Measurements from ENCODE around the gene KIF12.

The KIF12 gene

DNA sequence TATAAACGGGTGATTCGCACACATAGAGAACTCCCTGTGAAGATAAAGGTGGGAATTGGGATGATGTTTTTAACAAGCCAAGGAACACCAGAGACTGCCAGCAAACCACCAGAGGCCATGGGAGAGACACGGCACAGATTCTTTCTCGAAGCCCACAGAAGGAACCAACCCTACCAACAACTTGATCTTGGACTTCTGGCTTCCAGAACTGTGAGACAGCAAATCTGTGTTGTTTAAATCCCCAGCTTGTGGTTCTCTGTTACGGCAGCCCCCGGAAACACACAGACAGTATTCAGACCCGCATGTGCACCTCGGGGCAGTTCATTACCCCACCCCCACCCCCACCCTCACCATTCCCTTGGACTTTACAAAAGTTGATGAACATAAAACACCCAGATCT, 33.8 kb downstream of the KIF12 start:
- DNase-seq (ENCODE audit: low spot score) = no peak

DNA sequence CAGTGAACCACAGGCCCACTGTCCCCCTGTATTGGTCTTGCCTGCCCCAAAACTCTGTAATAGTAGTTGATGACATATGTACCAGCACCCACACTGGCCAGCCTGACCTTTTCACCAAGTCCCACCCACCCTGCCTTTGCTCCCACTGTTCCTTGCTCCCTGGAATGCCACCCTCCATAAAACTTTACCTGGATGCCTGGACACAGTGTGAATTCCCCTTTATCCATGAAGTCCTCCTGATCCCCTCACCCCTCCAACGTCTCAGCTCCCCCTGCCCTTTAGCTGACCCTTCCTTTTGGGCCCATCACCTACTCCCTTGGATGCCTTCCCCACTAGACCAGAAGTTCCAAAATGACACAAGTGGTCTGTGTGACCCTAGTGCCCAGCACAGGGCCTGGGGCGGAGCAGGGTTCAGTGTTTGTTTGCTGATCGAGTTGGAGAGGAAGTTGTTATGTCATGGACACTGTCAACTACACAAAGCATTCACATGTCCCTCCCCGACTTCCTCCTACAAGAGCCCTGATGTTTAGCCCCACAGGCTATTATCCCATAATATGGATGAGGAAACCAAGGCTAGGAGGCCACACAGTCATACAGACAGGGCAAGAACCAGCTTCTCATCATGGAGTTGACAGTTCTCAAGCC, 37.1 kb downstream of the KIF12 start:
- no peak for DNase-seq (ENCODE audit: low spot score)

DNA sequence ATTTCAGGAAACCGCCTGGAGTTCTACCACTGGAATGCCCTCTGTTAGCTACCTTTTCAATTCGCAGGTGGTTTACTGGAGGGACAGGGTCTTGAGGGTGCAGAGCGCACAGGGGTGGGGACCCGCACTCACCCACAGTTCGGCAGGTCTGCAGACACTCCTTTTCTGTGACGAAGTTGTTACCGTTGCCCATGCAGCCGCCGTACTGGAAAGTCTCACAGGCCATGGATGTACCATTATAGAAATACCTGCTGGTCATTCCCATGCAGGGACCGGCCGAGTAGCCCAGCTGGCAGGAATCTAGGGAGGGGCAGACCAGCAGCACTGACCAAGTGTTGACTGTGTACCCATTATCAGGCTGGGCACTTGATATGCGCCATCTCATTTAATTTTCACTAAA, 37.8 kb downstream of the KIF12 start:
- no peak for DNase-seq (ENCODE audit: low spot score)

DNA sequence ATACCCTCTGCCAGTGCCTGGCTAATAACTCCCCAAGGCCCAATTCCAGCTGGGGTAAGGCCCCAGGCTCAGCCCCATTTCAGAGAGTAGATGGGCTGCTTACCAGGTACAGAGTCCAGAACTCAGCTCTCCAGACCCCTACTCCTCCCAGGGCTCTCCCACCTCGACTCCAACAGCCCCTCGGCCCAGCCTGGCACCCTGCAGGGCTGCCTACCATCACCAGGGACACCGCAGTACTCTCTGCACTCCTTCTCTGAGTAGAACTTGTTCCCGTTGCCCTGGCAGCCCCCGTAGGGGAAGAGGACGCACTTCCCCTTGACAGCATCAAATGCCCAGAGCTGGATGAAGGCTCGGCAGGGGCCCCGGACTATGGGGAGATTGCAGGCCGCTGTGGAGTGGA, 38.4 kb downstream of the KIF12 start:
- DNase-seq (ENCODE audit: low spot score) = no peak

DNA sequence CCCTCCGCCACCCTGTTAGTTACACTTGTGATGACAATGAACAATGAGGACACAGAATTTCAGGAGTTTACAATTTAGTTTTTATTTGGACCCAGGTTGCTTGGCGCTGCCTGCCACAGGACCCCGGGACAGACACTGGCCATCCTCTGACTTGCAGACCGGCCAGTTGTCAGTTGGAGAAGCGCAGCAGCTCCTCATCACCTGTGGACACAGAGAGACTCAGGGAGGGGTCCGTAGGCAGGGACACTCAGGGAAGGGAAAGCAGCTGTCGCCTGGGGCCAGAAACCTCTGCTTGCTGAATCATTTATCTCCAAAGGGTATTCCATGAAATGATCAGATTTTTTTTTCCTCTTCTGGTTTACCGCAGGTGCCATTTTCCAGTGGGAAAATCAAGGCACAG, 39.0 kb downstream of the KIF12 start:
- DNase-seq (ENCODE audit: low spot score) = no peak

DNA sequence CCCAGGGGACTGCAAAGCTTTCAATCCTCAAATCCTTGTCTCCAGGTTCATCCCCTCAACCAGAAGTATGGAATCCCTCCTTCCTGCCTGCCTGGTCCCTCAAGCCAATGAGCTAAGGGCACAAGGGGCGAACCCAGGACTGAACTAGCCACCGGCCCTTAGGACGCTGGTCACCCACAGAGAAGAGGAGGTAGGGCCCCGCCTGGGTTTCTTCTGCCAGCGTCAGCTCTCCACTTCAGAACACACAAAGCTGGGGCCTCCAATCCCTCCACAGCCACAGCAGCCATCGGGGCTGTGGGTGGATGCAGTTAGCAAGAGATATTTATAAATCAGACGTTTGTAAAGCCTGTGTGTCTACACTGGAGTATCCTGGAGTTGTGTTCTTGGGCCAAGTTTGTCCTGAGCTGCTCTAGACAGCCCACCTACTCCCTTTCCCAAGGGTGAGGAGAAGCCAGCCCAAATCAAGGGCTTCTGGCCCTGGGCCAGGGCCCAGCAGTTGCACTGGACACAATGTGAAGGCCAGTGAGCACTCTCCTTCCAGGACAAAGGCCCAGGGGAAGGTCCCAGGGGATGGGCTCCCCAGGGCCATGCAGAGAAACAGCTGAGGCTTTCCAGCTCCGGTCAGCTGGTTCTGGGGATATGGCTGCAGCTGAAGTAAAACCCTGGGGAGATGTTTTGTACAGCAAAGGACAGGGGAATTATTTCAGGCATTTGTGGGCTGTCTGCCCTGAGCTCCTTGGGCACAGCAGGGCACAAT, 39.9 kb downstream of the KIF12 start:
- DNase-seq (ENCODE audit: low spot score) = peak; percentile 2

DNA sequence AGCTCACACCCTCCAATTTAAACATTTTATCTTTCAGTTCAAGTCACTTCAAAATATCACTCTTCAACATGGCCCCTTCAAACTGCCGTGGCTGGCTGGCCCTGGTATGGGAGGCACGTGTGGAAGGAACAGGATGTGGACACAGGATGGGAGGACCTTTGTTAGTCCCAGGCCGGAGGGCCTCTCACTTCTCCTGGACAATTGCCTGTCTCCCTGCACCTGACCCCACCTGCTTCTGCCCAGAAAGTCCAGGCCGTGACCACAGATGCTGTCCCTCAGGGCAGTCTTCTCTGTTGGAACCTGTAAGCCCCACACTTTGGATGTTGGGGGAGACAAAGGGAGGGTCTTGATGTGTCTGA, 40.4 kb downstream of the KIF12 start:
- DNase-seq (ENCODE audit: low spot score) = no peak

DNA sequence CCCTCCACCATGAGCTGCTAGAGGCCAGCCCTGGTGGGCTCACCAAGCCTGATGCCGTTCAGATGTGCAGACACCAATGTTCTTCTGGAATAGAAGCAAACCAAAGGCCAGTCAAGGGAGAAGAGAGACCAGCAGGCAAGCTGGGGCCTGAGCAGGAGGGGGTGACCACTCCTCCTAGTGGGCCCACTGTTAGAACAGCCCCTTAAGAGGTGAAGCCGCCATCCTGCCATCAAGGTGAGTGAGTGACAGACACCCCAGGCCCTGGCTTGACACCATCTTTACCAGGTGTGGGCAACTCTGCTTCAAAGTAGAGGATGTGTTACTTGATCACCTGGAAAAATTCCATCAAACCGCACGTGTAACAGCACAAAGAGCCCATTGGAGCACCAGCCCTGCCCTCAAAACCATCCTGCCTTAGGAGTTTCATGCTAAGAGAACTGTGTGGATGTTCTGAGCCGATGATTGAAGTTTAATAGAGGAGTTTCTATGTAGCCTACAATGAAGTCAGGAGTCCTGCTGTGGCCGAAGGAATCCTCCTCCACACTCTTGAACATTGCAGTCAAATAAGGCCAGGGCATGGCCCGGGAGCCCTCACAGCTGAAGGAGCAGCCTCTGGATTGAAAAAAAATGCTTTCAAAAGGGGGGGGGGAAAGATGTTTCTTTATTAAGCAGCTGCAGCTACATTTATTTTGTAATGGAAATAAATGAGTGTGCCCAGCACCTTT, 41.8 kb downstream of the KIF12 start:
- DNase-seq (ENCODE audit: low spot score) = no peak

DNA sequence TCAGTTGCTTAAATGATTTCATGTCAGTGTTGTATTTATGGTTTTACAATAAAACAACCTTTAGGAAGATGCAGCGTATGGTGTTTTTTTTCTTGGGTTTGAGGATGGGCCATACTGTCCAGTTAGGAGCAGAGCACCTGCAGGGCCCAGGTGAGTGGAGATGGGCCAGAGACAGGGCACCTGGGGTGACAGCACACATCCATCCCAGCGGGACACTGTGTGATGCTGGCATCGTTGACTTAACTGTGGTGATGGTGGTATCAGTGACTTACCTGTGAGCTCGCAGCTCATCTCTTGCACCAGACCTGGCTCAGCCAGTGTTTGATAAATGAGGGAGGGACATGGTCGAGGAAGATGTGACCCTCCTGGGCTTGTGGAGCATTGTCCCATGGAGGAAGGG, 42.6 kb downstream of the KIF12 start:
- DNase-seq (ENCODE audit: low spot score) = no peak

DNA sequence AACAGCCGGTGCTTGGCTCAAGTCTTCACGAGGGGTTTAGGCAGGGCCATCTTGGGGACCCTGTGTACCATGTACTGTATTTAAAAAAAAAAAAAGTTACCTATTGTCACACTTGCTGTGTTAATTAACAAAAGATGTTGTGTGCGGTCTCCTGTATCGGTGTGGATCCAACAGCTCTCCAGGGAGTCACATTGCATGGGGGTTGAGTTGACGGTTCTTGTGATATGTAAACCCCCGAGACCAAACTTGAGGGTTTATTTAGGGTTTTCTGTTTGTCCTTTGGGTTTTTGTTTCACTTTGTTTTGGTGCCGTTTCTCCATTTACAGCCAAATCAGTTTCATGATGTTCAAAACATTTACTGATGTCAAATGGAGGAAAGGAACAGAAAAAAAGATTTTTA, 43.2 kb downstream of the KIF12 start:
- DNase-seq (ENCODE audit: low spot score) = no peak

DNA sequence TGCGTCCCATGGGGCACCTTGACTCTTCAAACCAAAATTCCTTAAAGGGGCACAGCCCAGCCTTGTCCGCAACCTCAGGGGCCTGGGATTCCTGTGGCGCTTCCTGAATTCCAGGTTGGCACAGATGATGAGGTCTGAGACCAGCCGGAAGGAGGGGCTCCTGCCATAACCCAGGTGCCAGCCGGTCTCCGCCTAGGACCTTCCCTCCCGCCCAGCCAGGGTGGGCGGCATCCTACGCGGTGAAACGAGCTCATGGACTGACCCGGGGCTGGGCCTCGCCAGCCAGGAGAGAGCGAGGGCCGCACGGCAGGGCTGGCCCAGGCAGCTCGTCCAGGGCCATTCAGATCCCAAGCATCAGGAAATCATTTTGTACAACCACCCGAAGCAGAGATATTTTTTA, 44.0 kb downstream of the KIF12 start:
- no peak for DNase-seq (ENCODE audit: low spot score)

DNA sequence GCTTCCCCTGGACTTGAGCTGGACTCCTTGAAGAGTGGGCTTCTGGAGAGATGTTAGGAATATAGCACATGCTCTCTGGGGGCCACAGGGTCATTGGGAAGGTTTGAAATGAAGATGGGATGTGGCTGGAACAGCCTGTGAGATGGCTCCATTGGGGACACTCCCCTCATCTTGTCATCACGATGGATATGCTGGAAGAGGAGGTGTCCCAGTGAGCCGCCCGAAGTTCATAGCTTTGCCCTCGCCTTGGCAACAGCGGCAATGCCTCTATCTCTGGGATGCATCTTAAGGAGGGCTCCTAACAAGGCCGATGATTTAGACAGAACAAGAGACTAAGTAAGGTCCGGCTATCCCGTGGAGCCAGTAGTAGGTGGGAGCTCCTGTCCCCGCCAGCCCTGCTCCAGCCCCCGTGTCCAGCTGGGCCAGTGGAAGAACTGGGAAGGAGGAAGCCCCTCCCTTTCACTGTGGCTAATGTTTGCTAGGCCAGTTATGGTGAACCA, 44.9 kb downstream of the KIF12 start:
- DNase-seq (ENCODE audit: low spot score) = no peak

DNA sequence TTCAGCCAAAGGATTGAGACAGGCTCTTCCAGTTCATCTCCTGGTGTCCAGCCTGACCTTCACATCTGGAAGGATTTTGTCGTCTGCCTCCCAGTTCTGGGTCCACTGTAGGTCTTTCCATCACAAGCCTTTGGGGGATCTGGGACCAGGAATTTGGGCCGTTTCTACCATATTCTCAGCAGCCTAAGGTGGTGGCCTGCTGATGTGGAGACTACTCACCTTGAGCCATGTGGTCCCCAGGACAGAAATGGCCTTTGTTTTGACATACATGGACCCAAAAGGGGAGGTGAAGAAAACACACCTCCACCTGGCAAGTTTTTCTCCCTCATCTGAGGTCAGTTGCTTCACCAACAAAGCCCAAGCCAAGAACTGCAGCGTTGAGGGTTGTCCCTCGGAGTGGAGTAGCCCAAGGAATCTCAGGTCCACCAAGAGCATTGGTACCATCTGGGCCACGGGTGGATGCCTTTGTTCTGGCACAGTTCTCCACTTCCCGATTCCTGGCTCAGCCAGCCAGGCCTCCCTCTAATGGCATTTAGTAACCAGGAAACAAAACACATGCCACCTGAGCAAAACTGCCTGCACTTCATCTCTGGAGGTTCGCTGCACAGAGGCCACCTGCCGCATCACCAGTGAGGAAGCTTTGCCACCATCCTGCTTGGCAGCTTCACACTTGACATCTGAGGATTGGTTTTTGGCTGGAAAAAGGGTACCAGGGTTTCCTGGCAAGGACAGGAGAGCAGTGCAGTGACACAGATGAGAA, 45.7 kb downstream of the KIF12 start:
- DNase-seq (ENCODE audit: low spot score) = no peak

DNA sequence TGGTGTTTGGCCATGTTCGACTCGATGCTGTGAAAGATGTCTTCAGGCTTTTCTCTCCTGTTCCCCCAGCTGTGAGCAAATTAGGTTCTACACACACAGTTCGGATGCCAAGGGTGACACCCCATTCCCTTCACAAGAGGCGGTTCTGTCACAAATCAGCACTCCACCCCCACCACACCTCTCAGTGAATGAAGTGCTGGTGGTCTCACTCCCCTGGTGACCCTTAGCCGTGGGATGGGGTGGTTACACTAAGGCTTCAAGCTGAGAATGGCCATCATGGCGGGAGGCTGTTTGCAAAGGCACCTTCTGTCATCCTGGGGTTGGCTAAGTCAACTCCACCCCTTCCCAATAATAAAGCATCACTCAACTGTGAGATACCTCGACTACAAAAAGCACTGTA, 47.4 kb downstream of the KIF12 start:
- no peak for DNase-seq (ENCODE audit: low spot score)

DNA sequence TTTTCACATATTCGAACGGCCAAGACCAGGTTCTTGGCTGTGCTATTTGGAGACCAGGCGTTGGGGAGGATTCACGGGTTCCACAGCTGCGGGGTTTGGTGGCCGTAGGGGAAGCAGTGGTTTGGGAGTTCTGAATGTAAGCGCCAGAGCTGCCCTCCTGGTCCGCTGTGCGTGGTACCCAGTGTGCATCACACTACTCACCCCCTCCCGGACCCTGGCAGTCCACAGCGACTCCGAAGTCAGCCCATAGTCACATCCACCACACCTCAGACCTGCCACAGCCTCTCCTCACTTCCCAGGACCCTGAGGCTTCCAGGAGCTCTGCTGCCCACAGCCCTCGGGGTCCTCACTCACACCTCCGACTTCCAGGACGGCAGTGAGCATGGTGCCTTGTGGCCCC, 47.8 kb downstream of the KIF12 start:
- DNase-seq (ENCODE audit: low spot score) = no peak

DNA sequence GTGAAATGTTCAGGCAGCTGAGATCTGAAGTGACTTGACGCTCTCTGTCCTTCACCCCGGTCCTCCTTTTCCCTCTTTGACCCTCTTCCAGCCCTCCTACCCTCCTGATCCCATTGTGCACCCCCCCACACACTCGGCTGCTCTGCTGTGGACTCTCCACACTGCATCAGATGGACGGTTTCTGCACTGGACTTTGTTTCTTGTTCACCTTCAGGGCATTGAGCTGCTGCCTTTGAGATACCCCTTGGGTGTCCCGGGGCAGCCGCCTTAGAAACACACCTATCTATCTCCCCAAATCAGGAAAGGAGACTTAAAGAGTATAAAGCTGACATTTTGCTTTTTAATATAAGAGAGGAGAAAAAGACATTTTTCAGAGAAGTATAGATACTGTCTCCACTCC, 48.4 kb downstream of the KIF12 start:
- no peak for DNase-seq (ENCODE audit: low spot score)

DNA sequence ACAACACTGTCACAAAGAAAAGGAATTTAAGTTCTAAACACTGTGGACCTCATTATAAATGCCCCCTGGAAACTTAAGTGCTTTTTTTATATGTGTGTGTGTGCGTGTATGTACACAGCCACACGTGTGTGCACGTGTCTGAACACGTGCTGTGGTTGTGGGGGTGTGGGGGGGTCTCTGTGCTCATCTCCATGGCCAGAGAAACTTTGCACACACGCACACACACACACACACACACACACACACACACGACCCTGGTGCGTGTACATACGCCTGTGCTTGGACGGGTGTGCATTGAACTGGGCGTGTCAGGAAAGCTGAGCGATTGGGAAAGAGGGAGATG, 48.9 kb downstream of the KIF12 start:
- DNase-seq (ENCODE audit: low spot score) = no peak

DNA sequence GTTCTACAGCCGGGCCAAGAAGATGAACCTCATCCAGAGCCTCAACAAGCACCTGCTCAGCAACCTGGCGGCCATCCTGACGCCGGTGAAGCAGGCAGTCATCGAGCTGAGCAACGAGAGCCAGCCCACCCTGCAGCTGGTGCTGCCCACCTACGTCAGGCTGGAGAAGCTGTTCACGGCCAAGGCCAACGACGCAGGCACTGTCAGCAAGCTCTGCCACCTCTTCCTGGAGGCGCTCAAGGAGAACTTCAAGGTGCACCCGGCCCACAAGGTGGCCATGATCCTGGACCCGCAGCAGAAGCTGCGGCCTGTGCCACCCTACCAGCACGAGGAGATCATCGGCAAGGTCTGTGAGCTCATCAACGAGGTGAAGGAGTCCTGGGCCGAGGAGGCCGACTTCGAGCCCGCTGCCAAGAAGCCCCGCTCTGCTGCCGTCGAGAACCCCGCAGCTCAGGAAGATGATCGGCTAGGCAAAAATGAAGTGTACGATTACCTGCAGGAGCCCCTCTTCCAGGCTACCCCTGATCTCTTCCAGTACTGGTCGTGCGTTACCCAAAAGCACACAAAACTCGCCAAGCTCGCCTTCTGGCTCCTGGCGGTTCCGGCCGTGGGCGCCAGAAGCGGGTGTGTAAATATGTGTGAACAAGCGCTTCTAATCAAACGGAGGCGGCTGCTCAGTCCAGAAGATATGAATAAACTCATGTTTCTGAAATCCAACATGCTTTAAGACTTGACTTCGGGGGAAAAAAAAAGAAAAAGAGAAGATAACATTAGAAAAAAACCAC, 49.5 kb downstream of the KIF12 start:
- no peak for DNase-seq (ENCODE audit: low spot score)

DNA sequence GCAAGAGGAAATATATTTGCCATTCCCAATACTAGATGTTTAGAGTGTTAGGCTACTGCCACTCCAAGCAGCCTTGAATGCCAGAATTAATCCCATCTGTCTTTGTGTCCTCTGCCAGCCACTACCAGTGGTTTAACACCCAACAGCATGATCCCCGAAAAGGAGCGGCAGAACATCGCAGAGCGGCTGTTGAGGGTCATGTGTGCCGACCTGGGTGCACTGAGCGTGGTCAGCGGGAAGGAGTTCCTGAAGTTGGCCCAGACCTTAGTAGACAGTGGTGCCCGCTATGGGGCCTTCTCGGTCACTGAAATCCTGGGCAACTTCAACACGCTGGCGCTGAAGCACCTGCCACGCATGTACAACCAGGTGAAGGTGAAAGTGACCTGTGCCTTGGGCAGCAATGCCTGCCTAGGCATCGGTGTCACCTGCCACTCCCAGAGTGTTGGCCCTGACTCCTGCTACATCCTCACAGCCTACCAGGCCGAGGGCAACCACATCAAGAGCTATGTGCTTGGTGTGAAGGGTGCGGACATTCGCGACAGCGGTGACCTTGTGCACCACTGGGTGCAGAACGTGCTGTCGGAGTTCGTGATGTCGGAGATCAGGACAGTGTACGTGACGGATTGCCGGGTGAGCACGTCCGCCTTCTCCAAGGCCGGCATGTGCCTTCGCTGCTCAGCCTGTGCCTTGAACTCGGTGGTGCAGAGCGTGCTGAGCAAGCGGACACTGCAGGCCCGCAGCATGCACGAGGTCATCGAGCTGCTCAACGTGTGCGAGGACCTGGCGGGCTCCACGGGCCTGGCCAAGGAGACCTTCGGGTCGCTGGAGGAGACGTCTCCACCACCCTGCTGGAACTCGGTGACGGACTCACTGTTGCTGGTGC, 50.3 kb downstream of the KIF12 start:
- no peak for DNase-seq (ENCODE audit: low spot score)

DNA sequence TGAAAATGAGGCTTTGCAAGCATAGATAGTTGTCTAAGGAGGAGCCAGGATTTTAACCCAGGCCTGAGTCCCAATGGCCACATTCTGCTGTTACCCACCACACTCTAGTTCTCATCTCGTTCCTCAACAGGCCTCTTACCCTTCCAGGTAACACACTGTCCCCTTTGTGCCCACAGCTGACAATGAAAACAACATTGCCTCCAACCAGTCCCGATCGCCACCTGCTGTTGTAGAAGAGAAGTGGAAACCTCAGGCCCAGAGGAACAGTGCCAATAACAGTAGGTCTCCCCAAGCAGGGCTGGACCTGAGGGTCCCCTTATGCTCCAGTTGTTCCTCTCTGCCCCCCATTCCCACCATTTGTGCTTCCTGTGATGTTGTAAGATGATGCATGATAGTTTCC, 51.4 kb downstream of the KIF12 start:
- DNase-seq (ENCODE audit: low spot score) = no peak

DNA sequence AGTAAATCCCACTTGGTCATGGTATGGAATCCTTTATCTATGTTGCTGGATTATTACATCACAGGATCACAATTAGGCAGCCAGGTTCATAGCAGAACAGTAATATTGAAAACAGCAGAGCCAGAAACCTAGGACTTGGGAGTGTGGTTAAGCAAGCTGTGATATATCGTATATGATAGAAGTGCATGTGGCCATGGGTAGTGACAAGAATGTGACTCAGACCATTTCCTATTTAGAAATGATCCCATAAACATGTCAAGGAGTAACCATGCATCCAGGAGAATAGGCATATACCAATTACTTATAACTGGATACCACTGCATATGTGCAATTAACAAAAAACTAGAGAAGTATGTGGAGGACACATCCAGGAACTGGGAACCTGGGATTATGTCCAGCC, 52.2 kb downstream of the KIF12 start:
- no peak for DNase-seq (ENCODE audit: low spot score)

All from pons (tissue), 1 donor.